Amniotic epithelial cell (primary cell): Measurements from ENCODE around the gene EME1.
A peak's percentile ranks its signal among the peaks of the same experiment; 100 is the strongest.

ENCODE experiments used
- DNase-seq: peaks from one replicate; pipeline ENCODE4 v3.0.0-alpha.2; 2010; ENCODE audit warnings: low read depth

The EME1 gene

DNA sequence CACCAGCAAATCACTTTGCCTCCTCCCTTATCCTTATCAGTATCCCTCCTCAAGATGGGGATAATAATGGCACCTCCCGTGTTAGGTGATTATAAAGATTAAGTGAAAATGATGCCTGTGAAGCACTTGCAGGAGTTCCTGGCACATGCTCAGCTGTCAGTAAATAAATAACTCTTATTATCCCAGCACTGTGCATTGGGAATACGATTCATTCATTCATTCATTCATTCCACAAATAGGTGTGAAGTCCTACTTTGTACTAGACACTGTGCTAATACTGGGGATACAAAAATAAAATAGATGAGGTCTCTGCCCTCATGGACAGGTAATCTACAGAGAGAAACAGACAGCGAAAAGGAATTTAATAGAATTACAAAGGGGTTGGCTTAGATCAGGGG is 25.1 kb upstream of the EME1 start:
- DNase-seq = no peak

DNA sequence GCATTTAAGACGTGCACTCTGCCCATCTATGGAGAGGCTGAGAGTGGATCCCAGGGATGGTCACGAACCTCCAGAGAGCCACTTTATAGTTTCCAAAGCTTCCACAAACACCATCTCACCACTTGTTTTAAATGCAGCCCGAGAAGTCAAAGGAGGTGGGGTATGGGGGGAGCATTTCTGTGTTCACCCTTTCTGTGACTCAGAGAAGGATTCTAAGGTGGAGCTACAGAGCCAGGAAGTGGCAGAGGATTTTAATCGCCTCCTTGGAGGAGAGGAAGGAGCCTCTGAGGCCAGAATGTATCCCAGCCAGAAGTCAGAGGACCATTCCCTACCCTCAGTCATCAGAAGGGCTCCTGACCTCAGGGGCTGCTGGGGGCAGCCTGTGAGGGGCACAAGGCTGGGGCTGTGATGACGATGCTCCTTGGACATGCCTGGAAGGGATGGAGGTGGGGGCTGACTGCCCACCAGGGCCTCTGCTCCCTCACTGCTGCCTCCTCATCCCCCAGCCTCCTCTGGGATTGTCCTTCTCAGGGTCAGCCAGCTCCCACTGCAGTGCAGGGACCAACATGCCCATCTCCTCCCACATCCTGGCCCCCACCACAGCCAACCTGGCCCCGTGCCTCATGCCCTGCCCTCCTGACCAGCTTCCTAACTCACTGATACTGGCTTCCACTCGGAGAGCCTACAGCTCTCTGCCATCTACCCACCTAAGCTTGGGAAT is 24.3 kb upstream of the EME1 start:
- DNase-seq = no peak

DNA sequence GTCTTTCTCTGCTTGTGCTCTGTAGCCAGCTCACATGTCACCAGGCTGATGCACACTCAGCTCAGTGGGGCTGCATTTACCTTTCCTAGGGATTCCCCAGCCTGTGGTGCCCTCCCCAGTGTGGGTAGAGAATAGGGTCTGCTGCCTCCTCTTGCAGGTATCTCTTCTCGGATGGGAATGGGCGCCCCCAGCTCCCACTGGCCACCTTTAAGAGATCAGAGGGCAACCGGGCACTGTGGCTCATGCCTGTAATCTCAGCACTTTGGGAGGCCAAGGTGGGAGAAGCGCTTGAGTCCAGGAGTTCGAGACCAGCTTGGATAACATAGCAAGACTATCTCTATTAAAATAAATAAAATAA is 23.8 kb upstream of the EME1 start:
- DNase-seq = no peak

DNA sequence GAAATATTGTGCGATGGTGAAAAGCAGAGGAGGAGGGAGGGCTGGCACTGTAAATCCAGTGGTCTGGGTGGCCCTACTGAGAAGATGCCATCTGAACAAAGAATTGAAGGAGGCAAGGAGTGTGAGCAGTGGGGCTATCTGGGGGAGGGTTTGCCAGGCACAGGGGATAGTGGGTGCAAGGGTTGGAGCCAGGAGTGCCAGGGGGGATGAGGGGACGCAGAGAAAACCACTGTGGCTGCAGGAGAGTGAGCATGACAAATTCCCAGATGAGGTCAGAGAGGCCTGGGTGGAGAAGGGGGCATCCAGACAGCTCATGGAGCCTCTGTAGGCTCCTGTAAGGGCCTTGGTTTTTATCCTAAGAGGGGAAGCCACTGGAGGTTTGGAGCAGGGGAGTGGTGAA is 22.3 kb upstream of the EME1 start:
- DNase-seq = no peak

DNA sequence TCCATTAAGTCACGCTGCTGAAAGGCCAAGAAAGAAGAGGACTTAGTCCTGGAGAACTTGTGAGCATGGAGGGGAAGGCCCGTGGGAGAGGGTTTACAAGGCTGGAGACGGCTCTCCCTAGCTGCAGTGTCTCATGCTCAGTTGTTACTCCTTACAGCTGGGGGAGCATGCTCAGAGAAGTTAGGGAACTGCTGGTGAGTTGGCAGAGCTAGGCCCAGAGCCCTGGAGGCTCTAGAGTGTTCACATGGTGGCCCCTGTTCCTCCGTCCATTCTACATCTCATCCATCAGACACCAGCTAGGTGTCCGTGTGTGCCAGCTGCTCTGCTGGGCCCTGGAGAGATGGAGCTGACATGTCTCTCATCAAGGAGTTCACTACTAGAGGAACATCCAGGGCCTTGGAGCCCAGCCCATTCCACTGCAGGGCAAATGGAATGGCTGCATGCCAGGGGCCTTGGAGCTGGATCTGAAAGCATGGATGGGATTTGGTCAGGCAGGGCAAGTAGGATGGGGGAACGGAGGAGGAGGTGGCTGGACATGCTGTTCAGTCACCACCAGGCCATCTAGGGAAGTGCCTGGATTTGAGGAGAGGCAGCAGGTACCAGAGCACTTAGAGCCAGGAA is 20.8 kb upstream of the EME1 start:
- no peak for DNase-seq

DNA sequence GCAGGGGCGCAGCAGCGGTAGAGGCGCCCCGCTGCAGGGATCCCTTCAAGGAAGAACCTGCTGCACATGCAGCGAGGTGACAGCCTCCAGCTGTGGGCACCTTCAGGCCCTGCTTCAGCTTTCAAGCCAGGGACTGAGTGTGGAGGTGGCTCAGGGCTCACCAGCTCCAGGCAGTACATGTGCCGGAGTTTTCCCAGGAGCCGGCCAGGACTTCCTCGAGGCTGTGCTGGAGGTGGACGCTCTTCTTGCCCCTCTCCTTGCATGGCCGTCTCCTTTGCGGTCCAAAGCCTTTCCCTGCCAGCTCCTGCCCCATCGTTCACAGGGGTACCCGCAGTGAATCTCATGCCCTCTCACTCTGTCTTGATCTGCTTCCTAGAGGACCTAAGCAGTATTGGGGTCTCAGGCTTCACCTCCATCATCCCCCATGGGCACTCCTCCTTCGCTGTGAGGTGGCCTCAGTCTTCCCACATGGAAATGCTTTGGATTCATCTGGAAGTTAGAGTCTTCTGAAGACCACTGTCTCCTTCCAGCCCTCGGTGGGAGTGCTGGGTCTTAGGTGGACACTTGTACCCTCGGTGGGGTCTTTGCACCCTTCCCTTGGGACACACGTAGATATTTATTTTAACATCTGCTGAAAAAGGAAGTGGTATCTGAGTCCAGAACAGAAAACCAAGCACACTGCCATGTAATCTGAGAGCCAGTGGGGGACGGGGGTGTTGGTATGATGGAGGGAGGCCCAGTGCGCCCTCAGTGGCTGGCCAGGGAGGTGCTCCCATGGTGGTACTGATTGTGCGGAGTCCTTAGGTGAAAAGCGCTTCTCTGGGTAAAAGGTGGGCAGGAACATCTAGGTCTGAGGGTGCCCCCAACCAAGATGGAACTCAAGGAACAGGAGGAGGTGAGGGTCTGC is 20.1 kb upstream of the EME1 start:
- DNase-seq = no peak

DNA sequence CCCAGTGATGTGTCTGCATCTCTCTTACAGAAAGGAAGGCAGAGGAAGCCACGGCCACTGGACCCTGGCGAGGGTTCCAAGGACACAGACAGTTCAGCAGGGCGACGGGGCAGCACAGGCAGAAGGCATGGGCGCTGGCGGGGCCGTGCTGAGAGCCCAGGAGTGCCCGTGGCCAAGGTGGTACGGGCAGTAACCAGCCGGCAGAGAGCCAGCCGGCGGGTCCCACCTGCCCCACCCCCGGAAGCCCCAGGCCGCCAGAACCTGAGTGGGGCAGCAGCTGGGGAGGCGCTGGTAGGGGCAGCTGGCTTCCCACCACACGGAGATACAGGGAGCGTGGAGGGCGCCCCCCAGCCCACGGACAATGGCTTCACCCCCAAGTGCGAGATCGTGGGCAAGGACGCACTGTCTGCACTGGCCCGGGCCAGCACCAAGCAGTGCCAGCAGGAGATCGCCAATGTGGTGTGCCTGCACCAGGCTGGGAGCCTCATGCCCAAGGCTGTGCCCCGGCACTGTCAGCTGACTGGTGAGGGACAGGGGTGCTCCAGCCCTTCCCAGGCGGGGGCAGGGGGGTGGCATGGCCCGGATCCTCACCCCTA is 19.3 kb upstream of the EME1 start:
- DNase-seq = no peak

DNA sequence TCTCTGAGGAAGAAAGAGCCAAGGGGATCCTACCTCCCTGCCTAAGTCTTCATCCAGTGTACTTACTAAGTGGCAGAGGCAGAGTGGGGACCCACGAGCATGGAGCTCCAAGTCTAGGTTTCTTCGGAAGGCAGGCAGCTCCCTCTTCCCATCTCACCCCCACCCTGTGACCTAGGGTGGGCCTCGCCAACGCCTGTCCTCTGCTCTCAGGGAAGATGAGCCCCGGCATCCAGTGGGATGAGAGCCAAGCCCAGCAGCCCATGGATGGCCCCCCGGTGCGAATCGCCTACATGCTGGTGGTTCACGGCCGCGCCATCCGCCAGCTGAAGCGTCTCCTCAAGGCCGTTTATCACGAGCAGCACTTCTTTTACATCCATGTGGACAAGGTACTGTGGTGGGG is 18.8 kb upstream of the EME1 start:
- no peak for DNase-seq

DNA sequence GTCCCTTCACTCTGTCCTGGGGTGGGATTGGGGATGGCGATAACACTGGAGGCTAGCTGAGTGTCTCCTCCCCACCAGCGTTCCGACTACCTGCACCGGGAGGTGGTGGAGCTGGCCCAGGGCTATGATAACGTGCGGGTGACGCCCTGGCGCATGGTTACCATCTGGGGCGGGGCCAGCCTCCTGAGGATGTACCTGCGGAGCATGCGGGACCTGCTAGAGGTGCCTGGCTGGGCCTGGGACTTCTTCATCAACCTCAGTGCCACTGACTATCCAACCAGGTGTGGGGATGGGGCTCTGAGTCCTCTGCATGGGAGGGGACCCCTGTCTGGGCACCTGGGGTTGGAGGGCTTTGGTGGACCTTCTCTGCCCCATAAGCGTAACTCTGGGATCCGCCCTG is 18.3 kb upstream of the EME1 start:
- DNase-seq = no peak

DNA sequence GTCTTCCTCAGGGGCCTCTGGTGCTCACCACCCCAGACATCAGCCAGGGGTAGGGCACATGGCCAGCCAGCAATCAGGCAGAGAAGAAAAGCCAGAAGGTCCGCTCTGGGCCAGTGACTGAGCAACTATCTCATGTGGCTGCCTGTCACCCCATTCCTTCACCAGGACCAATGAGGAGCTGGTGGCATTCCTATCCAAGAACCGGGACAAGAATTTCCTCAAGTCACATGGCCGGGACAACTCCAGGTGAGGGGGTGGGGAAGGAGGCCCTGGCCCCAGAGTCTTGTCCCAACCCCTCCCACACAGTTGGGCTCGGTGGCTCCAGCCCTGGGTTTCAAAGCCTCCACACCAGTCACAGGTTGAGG is 17.7 kb upstream of the EME1 start:
- no peak for DNase-seq

DNA sequence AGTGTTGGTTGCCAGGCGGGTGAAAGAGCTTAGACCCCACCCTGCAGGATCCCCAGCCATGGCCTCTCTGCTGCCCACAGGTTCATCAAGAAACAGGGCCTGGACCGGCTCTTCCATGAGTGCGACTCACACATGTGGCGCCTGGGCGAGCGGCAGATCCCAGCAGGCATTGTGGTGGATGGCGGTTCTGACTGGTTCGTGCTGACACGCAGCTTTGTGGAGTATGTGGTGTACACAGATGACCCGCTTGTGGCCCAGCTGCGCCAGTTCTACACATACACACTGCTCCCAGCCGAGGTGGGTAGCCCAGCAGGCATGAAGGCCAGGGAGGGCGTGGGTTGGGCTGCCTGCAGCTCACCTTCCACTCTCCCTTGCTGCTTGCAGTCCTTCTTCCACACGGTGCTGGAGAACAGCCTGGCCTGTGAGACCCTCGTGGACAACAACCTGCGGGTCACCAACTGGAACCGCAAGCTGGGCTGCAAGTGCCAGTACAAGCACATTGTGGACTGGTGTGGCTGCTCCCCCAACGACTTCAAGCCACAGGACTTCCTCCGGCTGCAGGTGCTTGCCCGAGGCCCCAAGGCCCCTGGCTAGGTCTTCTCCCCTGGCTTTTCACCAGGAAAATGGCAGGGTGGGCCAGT is 17.2 kb upstream of the EME1 start:
- no peak for DNase-seq

DNA sequence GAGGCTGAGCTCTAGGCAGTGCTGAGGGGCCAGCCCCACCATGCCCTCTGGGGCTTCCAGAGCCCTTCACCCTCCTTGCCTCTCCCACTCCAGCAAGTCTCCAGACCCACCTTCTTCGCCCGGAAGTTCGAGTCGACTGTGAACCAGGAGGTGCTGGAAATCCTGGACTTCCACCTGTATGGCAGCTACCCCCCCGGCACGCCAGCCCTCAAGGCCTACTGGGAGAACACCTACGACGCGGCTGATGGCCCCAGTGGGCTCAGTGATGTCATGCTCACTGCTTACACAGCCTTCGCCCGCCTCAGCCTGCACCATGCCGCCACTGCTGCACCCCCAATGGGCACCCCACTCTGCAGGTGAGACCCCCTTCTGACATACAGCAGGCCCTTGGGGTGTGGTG is 16.6 kb upstream of the EME1 start:
- no peak for DNase-seq

DNA sequence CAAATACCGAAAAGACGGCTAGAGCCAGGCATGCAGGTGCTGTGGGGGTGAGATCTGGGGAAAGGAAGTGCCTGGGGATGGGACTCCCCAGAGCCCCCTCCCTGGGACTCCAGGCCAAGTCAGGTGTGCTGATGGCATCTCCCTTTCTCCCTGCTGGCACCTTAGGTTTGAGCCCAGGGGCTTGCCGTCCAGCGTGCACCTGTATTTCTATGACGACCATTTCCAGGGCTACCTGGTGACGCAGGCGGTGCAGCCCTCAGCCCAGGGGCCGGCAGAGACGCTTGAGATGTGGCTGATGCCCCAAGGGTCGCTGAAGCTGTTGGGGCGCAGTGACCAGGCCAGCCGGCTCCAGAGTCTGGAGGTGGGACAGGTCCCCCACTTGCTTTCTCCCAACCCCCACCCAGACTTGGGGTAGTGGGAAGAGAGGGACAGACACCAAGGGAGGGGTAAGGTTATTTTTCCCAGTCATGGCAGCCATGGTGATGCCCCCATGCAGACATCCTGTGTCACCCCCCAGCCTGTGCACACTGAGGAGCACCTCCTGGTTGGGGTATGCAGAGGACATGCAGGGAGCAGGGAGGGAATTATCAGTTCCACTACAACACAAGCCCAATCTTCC is 16.0 kb upstream of the EME1 start:
- DNase-seq = no peak

DNA sequence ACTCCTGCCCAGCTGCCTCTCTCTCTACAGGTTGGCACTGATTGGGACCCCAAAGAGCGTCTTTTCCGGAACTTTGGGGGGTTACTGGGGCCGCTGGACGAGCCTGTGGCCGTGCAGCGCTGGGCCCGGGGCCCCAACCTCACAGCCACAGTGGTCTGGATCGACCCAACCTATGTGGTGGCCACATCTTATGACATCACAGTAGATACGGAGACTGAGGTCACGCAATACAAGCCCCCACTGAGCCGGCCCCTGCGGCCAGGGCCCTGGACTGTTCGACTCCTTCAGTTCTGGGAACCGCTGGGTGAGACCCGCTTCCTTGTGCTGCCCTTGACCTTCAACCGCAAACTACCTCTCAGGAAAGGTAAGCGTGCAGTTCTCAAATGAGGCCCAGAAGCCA is 14.9 kb upstream of the EME1 start:
- no peak for DNase-seq

DNA sequence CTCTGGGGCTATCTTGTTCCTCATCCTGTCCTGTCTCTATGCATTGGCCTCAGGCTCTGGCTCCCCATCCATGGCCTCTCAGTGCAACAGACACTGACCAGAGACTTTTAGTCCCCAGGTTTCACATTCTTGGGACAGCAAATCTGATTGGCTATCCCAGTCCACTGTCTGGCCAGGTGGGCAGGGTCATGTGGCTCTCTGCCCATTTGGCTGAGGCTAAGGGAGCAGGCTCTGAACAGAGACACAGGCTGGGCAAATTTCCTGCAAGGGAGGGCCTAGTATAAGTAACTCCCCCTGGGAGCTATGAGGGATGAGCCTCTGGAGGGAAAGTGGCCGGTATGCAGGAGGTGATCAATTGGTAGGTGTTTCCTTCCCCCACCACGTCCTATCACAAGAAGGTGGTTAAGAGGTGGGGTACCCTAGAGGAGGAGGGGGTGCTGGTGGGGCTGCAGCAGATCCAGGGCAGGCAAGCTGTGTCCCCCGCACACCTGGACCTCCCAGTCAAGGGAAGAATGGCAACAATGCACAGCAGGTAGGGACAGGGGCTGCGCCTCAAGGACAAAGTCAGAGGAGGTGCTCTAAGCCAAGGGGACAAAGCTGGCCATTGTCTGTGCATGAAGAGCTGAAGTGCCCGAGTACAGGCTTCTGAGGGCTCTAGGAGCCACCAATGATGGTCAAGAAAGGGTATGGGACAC is 13.9 kb upstream of the EME1 start:
- DNase-seq = no peak

DNA sequence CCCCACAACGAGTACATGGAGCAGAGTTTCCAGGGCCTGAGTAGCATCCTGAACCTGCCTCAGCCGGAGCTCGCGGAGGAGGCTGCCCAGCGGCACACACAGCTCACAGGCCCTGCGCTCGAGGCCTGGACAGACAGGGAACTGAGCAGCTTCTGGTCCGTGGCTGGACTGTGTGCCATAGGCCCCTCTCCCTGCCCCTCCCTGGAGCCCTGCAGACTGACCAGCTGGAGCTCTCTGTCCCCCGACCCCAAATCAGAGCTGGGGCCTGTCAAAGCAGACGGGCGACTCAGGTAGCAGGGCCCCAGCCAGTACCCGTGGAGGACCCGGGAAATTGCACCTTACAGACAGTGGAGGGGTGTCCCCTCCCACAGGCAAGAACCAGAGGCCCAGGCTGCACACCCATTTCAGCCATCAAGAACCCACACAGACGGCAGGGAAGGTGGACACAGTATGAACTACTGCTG is 13.0 kb upstream of the EME1 start:
- no peak for DNase-seq

DNA sequence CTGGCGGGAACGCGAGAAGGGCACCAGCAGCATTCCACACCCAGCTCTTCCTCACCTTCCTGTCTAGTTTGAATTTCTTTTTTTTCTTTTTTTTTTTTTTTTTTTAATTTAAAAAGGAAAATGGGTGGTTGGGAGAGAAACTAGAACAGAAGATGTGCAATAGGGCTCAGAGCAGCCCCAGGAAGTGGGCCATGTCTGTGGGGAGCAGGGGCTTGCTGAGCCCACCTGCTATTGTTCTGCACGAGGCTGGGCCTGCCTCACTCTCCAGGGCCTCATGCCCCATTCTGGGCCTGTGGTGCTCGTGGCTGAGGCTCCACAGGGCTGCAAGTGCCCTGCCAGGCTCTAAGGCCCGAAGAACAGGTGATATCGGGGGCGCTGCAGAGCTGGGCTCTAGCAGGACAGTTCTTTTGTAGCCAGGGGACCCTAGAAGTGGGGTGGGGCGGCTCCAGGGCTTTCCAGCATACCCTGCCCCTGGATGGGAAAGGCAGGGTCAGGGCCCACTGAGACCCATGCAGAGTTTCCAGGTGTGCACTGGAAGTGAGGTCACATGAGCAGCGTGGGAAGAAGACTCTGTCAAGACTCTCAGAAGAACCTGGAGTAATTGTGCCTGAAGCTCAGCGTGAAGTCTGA is 12.4 kb upstream of the EME1 start:
- no peak for DNase-seq

DNA sequence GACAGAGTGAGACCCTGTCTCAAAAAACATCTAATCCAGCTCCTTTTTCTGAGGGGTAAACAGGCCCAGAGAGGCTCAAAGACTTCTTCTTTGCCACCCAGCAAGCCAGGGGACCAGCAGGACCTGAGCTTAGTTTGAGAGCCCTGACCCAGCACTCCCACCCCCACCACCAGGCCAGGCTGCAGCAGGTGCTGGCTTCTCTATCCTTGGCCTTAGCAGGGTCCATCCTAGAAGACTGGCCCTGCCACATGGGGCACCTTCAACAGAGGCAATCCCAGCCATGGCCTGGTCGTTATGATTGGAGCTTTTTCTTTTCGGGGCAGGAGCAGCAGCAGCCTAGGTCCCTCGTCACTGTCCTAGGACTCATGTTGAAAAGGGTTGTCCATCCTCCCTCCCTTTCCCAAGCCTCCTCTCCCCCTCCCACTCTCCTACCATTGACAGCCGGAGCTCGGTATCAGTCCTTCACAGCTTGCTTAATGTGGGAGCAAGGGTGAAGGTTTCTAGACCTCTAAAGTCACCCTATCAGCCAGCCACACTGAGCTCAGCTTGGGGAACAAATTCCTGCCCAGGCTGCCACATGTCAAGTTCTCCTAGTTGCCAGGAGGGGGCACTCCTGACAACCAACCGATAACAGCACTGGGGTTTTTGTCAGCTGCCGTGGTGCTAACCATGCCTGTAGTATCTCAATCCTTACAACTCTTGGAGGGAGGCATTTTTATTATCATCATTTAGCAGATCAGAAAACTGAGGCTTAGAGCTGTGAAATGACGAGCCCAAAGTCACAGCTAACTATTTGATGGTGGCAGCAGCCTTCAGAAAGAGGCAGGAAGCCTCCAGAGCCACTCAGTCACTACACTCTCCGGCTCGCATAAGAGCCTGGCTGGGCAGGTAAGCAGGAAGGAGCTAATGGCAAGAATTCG is 11.2 kb upstream of the EME1 start:
- peak; percentile 74 for DNase-seq

DNA sequence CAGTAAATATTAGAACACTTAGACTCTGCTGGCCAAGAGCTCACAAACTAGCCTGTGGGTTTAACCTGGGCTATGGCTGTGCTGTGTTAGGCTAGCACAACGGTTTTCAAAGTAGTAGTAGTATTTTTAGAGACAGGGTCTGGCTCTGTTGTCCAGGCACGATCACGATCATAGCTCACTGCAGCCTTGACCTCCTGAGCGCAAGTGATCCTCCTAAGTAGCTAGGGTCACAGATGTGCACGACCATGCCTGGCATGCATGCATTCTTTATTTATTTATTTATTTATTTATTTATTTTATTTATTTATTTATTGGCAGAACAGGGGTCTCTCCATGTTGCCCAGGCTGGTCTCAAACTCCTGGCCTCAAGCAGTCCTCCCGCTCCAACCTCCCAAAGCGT is 10.4 kb upstream of the EME1 start:
- DNase-seq = no peak
